ENCODE measurements around the gene CX3CL1.

DNA sequence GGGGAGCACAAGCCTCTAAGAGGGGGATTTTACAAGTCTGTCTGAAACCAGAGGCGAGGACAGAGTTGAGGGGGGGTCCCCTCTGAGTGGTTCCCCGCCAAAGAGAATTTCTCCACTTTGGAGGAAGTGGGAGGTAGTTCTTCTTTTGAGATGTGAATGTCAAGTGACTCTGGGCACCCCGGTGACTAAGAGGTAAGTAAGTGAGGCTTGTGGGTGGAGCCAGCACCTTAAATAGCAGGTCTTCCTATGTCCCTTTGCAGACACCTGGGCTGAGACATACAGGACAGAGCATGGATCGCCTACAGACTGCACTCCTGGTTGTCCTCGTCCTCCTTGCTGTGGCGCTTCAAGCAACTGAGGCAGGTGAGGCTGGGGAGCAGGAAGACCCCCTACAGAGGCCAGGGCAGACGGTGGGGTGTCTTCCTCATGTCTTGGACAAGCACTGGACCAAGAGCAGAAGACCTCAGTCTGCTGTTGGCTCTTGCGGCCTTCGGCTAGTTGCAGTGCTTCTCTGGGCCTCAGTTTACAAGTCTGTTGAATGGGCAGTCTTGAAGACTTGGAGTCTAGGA is 13.7 kb upstream of the CX3CL1 start, which contains the start of gene CCL22:
- TF ChIP-seq GATA2 (IDR thresholded peaks at IDR 0.05; ENCODE audit: low read depth, low read length) (no peak), GATA3 (IDR thresholded peaks at IDR 0.05; ENCODE audit: low read depth, low read length) (no peak)

All from SH-SY5Y (cell line).